Psoas muscle (tissue), 8 donors: ENCODE measurements around the gene ST6GALNAC2. TPM values are rescaled to one million over a fixed set of nuclear protein-coding genes. Genes with fewer than 3 reads are reported as not detected.
A peak's percentile ranks its signal among the peaks of the same experiment; 100 is the strongest.

Experiments used
- ATAC-seq, 4 donors: fragments of 200-7000 bp; cut with Tn5 transposase; one replicate each; pipeline ENCODE4 v1.9.1; 2020; ENCODE audit warnings: moderate library complexity in 3 of 4, mild to moderate bottlenecking in 2 of 4
- DNase-seq, 2 donors: peaks; one replicate each; pipeline ENCODE4 v3.0.0-alpha.2; 2020
- H3K27ac ChIP-seq: fragments of 200-600 bp; one replicate; pipeline ENCODE4 v1.8.0; 2022
- H3K27me3 ChIP-seq, 3 donors: fragments of 200-600 bp in 1 of 3; one replicate each; pipeline versions ENCODE4 v1.6.1 to v1.8.0; 2013 to 2022; ENCODE audit warnings: low read length in 2 of 3, mild to moderate bottlenecking in 2 of 3, moderate library complexity in 1 of 3; ENCODE audit not compliant: insufficient read depth in 3 of 3
- H3K36me3 ChIP-seq, 2 donors: fragments of 200-600 bp in 1 of 2; one replicate each; pipeline versions ENCODE4 v1.6.1 to v1.8.0; 2013 to 2022; ENCODE audit warnings: low read depth in 1 of 2, mild to moderate bottlenecking in 1 of 2, moderate library complexity in 1 of 2; ENCODE audit not compliant: insufficient read depth in 1 of 2
- H3K4me1 ChIP-seq: fragments of 200-600 bp; one replicate; pipeline ENCODE4 v1.8.0; 2022
- H3K4me3 ChIP-seq: fragments of 200-600 bp; one replicate; pipeline ENCODE4 v1.8.0; 2022; ENCODE audit warnings: mild to moderate bottlenecking
- H3K9me3 ChIP-seq: fragments of 200-600 bp; one replicate; pipeline ENCODE4 v1.8.0; 2022
- CTCF ChIP-seq: fragments of 200-600 bp; IDR thresholded peaks from one replicate; pipeline ENCODE4 v1.8.0; 2022; ENCODE audit warnings: antibody characterized with exemption
- WGBS, 3 donors: extraction: QIAGEN DNeasy Blood & Tissue Kit; methylation state at CpG; one replicate each; pipeline versions ENCODE4 v1.1.6 to v1.1.7; 2013; 5-methylcytosine and 5-hydroxymethylcytosine counted together
- intact Hi-C, 2 donors: fragments of 100-400 bp; cut with DNase I; formaldehyde crosslinking; loops; one replicate each; pipeline versions ENCODE4 v1.11.0 to v1.14.2; 2022
- polyA plus RNA-seq, 3 donors: library from polyadenylated mRNA; stranded (reverse); fragments of 200-250 nt; gene quantifications; one replicate each; pipeline ENCODE4 v1.2.3, GENCODE V29; 2013
- total RNA-seq, 4 donors: library from RNA; stranded (reverse); fragmentation: NEBNext Ultra II Directional in 2 of 4; extraction: Animal tissue kit (Norgen Biotek cat#: 25700) in 2 of 4; gene quantifications; one replicate each; pipeline versions ENCODE4 v1.2.1 to v1.2.4, GENCODE V29; 2021 to 2023
- donor health status: healthy with polysubstance abuse.
- donor health status: DM: no; HTN: no; CAD: no; lungs with moderate emphysema.
- donor health status: Bipolar disorder and iron deficiency.
- donor health status: healthy.
- donor health status: DM: yes; HTN: yes; CAD: no.
- donor health status: DM: no; HTN: no; CAD: no.
- donor health status: DM: no; HTN: no; CAD: no.
- donor health status: DM: yes; HTN: yes; CAD: no.

ST6GALNAC2 gene
- total and polyA plus RNA-seq, 7 donors = 1.2 to 17.8 (median 8.7) TPM

DNA sequence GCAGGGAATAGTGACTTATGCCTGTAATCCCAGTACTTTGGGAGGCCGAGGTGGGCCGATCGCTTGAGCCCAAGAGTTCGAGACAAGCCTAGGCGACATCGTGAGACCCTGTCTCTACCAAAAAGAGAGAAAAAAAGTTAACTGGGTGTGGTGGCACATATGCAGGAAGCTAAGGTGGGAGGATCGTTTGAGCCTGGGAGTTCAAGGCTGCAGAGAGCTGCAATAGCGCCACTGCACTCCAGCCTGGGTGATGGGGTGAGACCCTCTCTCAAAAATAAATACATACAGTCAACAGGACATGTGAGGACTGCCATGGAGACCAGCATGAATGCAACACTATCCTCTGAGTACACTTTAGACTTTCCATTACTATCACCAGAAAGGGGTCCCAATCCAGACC, 15.4 kb upstream of the ST6GALNAC2 start:
- H3K9me3 ChIP-seq = no peaks in the 10 kb centered on the region
- TF ChIP-seq CTCF = no peak
- no peak overlapping the region for H3K4me3 ChIP-seq
- H3K27ac ChIP-seq = no peak overlapping the region
- peaks cover 0 to 11% (median 0%) of the 10 kb centered on the region in 3 donors for H3K27me3 ChIP-seq
- DNase-seq = no peak
- 84 to 89% (median 89%) methylated on average over 8 of the region's 8 CpGs for WGBS, 3 donors
- no peaks in the 10 kb centered on the region for H3K4me1 ChIP-seq
- no peaks in the 10 kb centered on the region for H3K36me3 ChIP-seq
- ATAC-seq = no peak
- intact Hi-C loops = no loop called here

DNA sequence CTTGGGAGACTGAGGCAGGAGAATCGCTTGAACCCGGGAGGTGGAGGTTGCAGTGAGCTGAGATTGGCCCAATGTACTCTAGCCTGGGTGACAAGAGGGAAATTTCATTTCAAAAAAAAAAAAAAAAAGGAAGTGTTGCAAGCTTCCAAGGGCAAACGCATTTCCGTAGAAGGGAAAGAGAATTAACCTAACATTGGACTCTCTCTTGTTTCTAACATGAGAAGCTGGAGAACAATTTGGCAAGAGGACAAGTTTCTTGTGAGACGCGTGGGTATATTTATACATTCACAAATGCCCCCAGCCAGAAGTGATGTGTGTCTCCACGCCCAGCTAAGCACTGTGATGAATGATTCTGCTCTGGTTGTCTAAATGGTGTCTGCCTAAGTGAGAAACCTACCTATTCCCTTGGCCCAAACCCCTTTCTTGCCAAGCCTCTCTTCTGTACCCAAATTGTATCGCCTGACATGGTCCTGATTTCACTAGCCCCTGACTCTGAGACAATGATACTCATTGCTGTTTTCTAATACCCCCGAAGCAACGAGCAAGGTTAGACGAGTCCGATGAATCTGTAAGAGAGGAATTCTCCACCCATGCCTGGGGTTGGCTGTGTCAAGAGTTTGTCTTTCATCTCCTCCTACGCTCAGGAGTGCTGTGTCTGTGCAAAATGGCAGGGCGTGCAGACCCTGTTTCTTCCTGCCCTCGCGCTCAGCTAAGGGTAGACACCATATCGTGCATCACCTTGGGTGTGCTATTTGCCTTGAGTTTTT, 14.2 kb upstream of the ST6GALNAC2 start:
- Histone ChIP-seq H3K36me3 (no peaks in the 10 kb centered on the region), H3K4me1 (no peaks in the 10 kb centered on the region), H3K9me3 (no peaks in the 10 kb centered on the region), H3K27me3 (peaks cover 0 to 11% (median 0%) of the 10 kb centered on the region in 3 donors), H3K27ac (no peak overlapping the region), H3K4me3 (no peak overlapping the region)
- DNase-seq (no peak), ATAC-seq (no peak)
- 79 to 82% (median 80%) methylated on average over 17 of the region's 17 CpGs for WGBS, 3 donors
- no peak for TF ChIP-seq CTCF
- intact Hi-C loops = no loop called here

- H3K4me1 ChIP-seq = no peaks in the 10 kb centered on the region
- intact Hi-C loops = no loop called here
- peaks cover 0 to 11% (median 0%) of the 10 kb centered on the region in 3 donors for H3K27me3 ChIP-seq
- H3K4me3 ChIP-seq = no peak overlapping the region
- DNase-seq = no peak
- no peak overlapping the region for H3K27ac ChIP-seq
- no peak for TF ChIP-seq CTCF
- WGBS, 3 donors = 29 to 37% (median 30%) methylated on average over 2 of the region's 2 CpGs
- H3K9me3 ChIP-seq = no peaks in the 10 kb centered on the region
- no peak for ATAC-seq
- no peaks in the 10 kb centered on the region for H3K36me3 ChIP-seq
These were observed 12.4 kb upstream of the ST6GALNAC2 start for GRCh38 chr17:76598004-76598439.

DNA sequence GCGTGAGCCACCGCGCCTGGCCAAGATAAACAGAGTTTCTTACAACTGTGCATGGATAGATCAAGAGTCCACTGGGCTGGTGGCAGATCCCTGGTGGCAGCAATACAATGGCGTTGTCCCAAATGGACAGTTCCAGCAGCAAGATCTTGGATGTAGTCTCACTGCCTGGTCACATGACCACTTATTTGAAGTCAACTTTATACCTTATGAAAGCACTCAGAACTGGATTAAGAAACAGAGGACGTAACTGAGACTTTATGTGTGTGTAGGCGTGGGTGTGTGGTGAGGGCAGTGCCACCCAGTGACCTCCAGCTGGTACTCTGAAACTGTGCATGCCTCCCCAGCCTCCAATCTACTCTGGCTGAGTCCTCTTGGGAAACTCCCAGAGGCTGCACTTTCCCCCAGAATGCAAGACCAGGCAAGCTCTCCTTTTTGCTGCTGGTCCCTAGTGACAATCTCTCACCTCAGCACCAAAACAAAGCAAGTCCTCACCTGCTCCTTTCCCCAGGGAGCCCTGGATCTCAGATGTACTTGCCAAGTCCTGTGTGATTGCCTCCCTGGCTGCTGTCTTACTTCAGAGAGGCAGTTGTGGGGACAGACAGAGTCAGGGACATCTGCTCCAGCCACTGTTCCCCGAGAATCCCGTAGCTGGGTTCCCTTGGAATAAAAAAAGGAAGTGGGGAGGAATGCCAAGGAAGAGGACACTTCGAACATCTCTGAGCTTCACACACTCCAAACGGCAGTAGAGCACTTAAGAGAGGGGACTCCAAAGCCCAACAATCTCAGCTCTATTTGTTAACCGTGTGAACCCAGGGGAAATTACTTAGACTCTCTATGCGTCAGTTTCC, 11.7 kb upstream of the ST6GALNAC2 start:
- DNase-seq = no peak
- peaks cover 0 to 11% (median 0%) of the 10 kb centered on the region in 3 donors for H3K27me3 ChIP-seq
- no peaks in the 10 kb centered on the region for H3K9me3 ChIP-seq
- no peak overlapping the region for H3K4me3 ChIP-seq
- TF ChIP-seq CTCF = no peak
- intact Hi-C loops = no loop called here
- WGBS, 3 donors = 49 to 59% (median 59%) methylated on average over 12 of the region's 12 CpGs
- H3K27ac ChIP-seq = no peak overlapping the region
- no peaks in the 10 kb centered on the region for H3K36me3 ChIP-seq
- ATAC-seq = peak in 1 of 4 donors; percentile 35
- no peaks in the 10 kb centered on the region for H3K4me1 ChIP-seq
